HT1080 (cell line): ENCODE data around the gene C5orf46. TPM values are rescaled to one million over a fixed set of nuclear protein-coding genes. Genes with fewer than 3 reads are reported as not detected.
"Not testable (repeated sequence)": the region's sequence is repeated elsewhere in the genome, so short reads cannot be mapped to it uniquely, and the experiment has no call there.

Experiments used
- DNase-seq: peaks from one replicate; pipeline ENCODE4 v3.0.0-alpha.2; 2015; ENCODE audit warnings: low read depth
- total RNA-seq: library from RNA; depleted of rRNA; stranded (reverse); fragments of >200 nt; shearing (Covaris generic); gene quantifications from 2 replicates; pipeline ENCODE4 v1.2.3, GENCODE V29; 2014

The C5orf46 gene
- total RNA-seq, 1 experiment from 2014 or later: 3.3 TPM

GRCh38 chr5:147895864-147896263 is 10.5 kb downstream of the C5orf46 start:
- DNase-seq: no peak

GRCh38 chr5:147893820-147894219 is 12.5 kb downstream of the C5orf46 start:
- no peak for DNase-seq

GRCh38 chr5:147892696-147893296 is 13.5 kb downstream of the C5orf46 start:
- no peak for DNase-seq

- DNase-seq: peak; percentile 38
These were observed 18.4 kb downstream of the C5orf46 start for GRCh38 chr5:147887930-147888329.

GRCh38 chr5:147887026-147887627 is 19.2 kb downstream of the C5orf46 start:
- DNase-seq: peak; percentile 42

GRCh38 chr5:147882586-147883313 is 23.6 kb downstream of the C5orf46 start:
- DNase-seq: no peak

GRCh38 chr5:147880487-147880886 is 25.9 kb downstream of the C5orf46 start:
- no peak for DNase-seq

GRCh38 chr5:147879784-147880183 is 26.6 kb downstream of the C5orf46 start:
- DNase-seq: no peak

GRCh38 chr5:147878066-147878759 is 28.1 kb downstream of the C5orf46 start, which contains the start of gene SCGB3A2:
Gene SCGB3A2 (plus strand): TSS chr5:147878711. CDS start chr5:147878804, 93 bp downstream.
- DNase-seq: no peak

- no peak for DNase-seq
These were observed 29.7 kb downstream of the C5orf46 start for GRCh38 chr5:147876626-147877025.

- DNase-seq: no peak
These were observed 30.2 kb downstream of the C5orf46 start for GRCh38 chr5:147876141-147876540.

GRCh38 chr5:147874910-147875367 is 31.4 kb downstream of the C5orf46 start:
- DNase-seq: no peak

- peak; percentile 27 for DNase-seq
These were observed 32.0 kb downstream of the C5orf46 start for GRCh38 chr5:147874118-147874875.

GRCh38 chr5:147872744-147873435 is 33.4 kb downstream of the C5orf46 start:
- not testable (repeated sequence) for DNase-seq

- not testable (repeated sequence) for DNase-seq
These were observed 34.3 kb downstream of the C5orf46 start for GRCh38 chr5:147871980-147872549.

GRCh38 chr5:147869892-147870291 is 36.4 kb downstream of the C5orf46 start:
- DNase-seq: not testable (repeated sequence)

GRCh38 chr5:147869112-147869511 is 37.2 kb downstream of the C5orf46 start:
- DNase-seq: no peak

- no peak for DNase-seq
These were observed 42.7 kb downstream of the C5orf46 start for GRCh38 chr5:147863454-147864158.

GRCh38 chr5:147860641-147861025 is 45.7 kb downstream of the C5orf46 start:
- DNase-seq: no peak
